K562 (cell line): ENCODE measurements around the gene DCST1. TPM values are rescaled to one million over a fixed set of nuclear protein-coding genes. Genes with fewer than 3 reads are reported as not detected.
A peak's percentile ranks its signal among the peaks of the same experiment; 100 is the strongest.

ENCODE experiments used
- ARID2 ChIP-seq: fragments of 450-650 bp; IDR thresholded peaks from 2 replicates; pipeline ENCODE4 v1.6.1; 2017; ENCODE audit warnings: antibody characterized with exemption, mild to moderate bottlenecking
- CBX8 ChIP-seq: fragments of 200-600 bp; sonication (generic); IDR thresholded peaks from 2 replicates; pipeline ENCODE4 v1.6.1; 2012; ENCODE audit warnings: borderline replicate concordance, mixed run types, low read depth, mild to moderate bottlenecking, moderate library complexity, mixed read lengths, low read length, control low read depth, inconsistent platforms; ENCODE audit not compliant: poor library complexity, severe bottlenecking; ENCODE audit errors: extremely low read depth
- CEBPG ChIP-seq, 3 experiments: fragments of 200-800 bp in 1 of 3; sonication (Bioruptor generic) in 1 of 3; sonication (generic) in 1 of 3; formaldehyde crosslinking in 1 of 3; IDR thresholded peaks in 2 of 3; conservative IDR thresholded peaks in 1 of 3; 2 replicates each; pipeline versions ENCODE4 v1.6.1 to v1.8.0; 2016 to 2022; ENCODE audit warnings: missing compliant biosample characterization in 2 of 3, missing genetic modification characterization in 2 of 3, mild to moderate bottlenecking in 1 of 3, missing genetic modification reagents in 1 of 3
- DMBX1 ChIP-seq: fragments of 250-450 bp; sonication (Bioruptor Pico); IDR thresholded peaks from 2 replicates; pipeline ENCODE4 v1.8.0; 2022; ENCODE audit warnings: inconsistent platforms, mild to moderate bottlenecking, moderate library complexity, borderline replicate concordance
- ELF1 ChIP-seq: fragments of 200-800 bp; sonication (Bioruptor generic); IDR thresholded peaks from 2 replicates; pipeline ENCODE4 v1.6.1; 2016; ENCODE audit warnings: missing genetic modification characterization, missing compliant biosample characterization
- GTF2E2 ChIP-seq: fragments of 200-800 bp; sonication (Bioruptor generic); IDR thresholded peaks from 2 replicates; pipeline ENCODE4 v1.6.1; 2016; ENCODE audit warnings: missing genetic modification characterization, missing compliant biosample characterization
- MTA3 ChIP-seq: fragments of 450-650 bp; formaldehyde crosslinking; IDR thresholded peaks from 2 replicates; pipeline ENCODE4 v1.6.1; 2017; ENCODE audit warnings: mild to moderate bottlenecking, borderline replicate concordance
- NFXL1 ChIP-seq: fragments of 450-650 bp; formaldehyde crosslinking; IDR thresholded peaks from 2 replicates; pipeline ENCODE4 v1.4.0; 2021; ENCODE audit warnings: mild to moderate bottlenecking
- NFYB ChIP-seq: IDR thresholded peaks from 2 replicates; pipeline ENCODE4 v1.6.1; 2011; ENCODE audit warnings: mild to moderate bottlenecking, moderate library complexity; ENCODE audit not compliant: insufficient read length; ENCODE audit errors: extremely low read depth
- PHTF2 ChIP-seq: fragments of 250-450 bp; sonication (Bioruptor Pico); IDR thresholded peaks from 2 replicates; pipeline ENCODE4 v1.5.0; 2021; ENCODE audit warnings: mild to moderate bottlenecking
- PPARD ChIP-seq: fragments of 250-450 bp; sonication (Bioruptor Pico); IDR thresholded peaks from 2 replicates; pipeline ENCODE4 v1.8.0; 2022; ENCODE audit warnings: inconsistent platforms, mild to moderate bottlenecking, moderate library complexity
- RB1 ChIP-seq: fragments of 450-650 bp; IDR thresholded peaks from 2 replicates; pipeline ENCODE4 v1.6.1; 2017; ENCODE audit warnings: low read depth, mild to moderate bottlenecking
- RBFOX2 ChIP-seq: fragments of 200-400 bp; formaldehyde crosslinking; IDR thresholded peaks from 2 replicates; pipeline ENCODE4 v1.6.1; 2017; ENCODE audit warnings: low read depth, mild to moderate bottlenecking, low read length, moderate library complexity
- ZFP36 ChIP-seq: fragments of 150-350 bp; IDR thresholded peaks from 2 replicates; pipeline ENCODE4 v1.6.1; 2018; ENCODE audit warnings: low read length, low read depth; ENCODE audit not compliant: partially characterized antibody
- ZNF146 ChIP-seq: IDR thresholded peaks from one replicate; pipeline ENCODE4 v1.6.1; 2018; ENCODE audit warnings: missing compliant biosample characterization; ENCODE audit not compliant: unreplicated experiment
- ZNF3 ChIP-seq: fragments of 250-450 bp; sonication (Bioruptor Pico); IDR thresholded peaks from 2 replicates; pipeline ENCODE4 v1.5.0; 2021; ENCODE audit warnings: mild to moderate bottlenecking, moderate library complexity
- ZNF41 ChIP-seq: fragments of 250-450 bp; sonication (Bioruptor Pico); conservative IDR thresholded peaks from 2 replicates; pipeline ENCODE4 v1.4.0; 2020; ENCODE audit warnings: mild to moderate bottlenecking
- ZNF644 ChIP-seq: fragments of 200-800 bp; sonication (Bioruptor generic); IDR thresholded peaks from 2 replicates; pipeline ENCODE4 v1.6.1; 2016; ENCODE audit warnings: low read depth, missing genetic modification characterization, missing compliant biosample characterization
- polyA plus RNA-seq, 8 experiments: library from polyadenylated mRNA; depleted of rRNA in 4 of 8; stranded (reverse) in 5 of 8; unstranded in 3 of 8; fragments of >200 nt; fragmentation: Nextera tagmentation in 2 of 8; fragmentation: Illumina TruSeq in 1 of 8; extraction: Ambion mirVana in 2 of 8; extraction: Trizol in 1 of 8; gene quantifications; 2 replicates each; pipeline versions ENCODE4 v1.2.1 to v1.2.3, GENCODE V29; 2011 to 2014; ENCODE audit warnings: inconsistent platforms in 1 of 8, missing spikeins in 1 of 8
- total RNA-seq, 7 experiments: library from RNA; depleted of rRNA in 6 of 7; stranded (reverse); fragments of >200 nt in 6 of 7; fragmentation: Illumina TruSeq in 2 of 7; extraction: Trizol in 2 of 7; gene quantifications; 2 replicates each; pipeline versions ENCODE4 v1.2.1 to v1.2.3, GENCODE V29; 2011 to 2021; ENCODE audit warnings: low replicate concordance in 1 of 7
- TF ChIP-seq, protein P1 (sequence below): fragments of 200-800 bp; sonication (Bioruptor generic); IDR thresholded peaks from 2 replicates; pipeline ENCODE4 v1.6.1; 2017; ENCODE audit warnings: missing genetic modification characterization, missing compliant biosample characterization
- TF ChIP-seq, protein P2 (sequence below): sonication (generic); formaldehyde crosslinking; IDR thresholded peaks from 2 replicates; pipeline ENCODE4 v1.8.0; 2022; ENCODE audit warnings: mild to moderate bottlenecking, missing genetic modification reagents
- TF ChIP-seq, protein P3 (sequence below), 2 experiments: fragments of 450-650 bp; IDR thresholded peaks; 2 replicates each; pipeline ENCODE4 v1.6.1; 2016
- TF ChIP-seq, protein P4 (sequence below): fragments of 250-450 bp; sonication (Bioruptor Pico); IDR thresholded peaks from 2 replicates; pipeline ENCODE4 v1.4.0; 2020; ENCODE audit warnings: mild to moderate bottlenecking

The DCST1 gene
- total and polyA plus RNA-seq, 9 of the 15 experiments (the other 6 are each of a cell fraction or from before 2014, with no cell fraction given): not detected

DNA sequence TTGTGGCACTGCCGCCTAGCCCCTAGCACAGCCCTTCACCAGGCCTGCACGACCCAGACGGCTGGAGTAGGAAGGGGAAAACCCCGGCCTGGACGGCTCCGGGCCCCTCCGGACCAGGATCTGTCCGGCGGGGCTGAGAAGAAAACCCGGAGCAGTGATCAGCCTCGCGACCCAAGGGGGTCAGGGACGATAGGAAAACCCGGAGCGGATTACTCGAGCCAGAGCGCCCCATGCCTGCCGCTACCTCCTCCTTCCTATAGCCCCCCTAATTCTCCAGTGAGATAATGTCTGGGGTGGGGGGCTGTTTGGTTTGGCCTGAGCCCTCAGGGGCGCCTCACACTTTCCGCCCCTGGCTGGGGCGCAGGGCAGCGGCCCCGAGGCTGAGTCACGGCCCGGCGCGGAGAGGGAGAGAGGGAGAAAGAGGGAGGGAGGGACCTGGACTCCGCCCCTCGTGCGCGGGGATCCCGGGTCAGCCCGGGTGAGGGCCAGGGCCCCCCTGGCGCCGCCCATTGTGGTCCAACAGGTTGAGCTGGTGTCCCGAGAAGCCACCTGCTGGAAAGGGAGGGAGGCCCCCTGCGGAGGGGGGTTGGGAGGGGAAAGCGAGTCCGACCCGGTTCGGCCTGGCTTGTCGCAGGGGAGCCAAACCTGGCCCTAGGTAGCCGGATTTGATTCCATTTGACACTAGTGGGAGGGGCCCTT, 32.7 kb upstream of the DCST1 start (continued):
- TF ChIP-seq CEBPG (CRISPR knock-in tag; IDR thresholded peaks at IDR 0.05) (no peak), CEBPG (tag; conservative IDR thresholded peaks at IDR 0.05 in 1 of 2, IDR thresholded peaks at IDR 0.05 in 1 of 2) (no peak), ZNF644 (tag) (no peak), DMBX1 (CRISPR knock-in tag) (peak; percentile 49; the same call in 1 of the 2 replicates), ZNF41 (CRISPR knock-in tag) (0 out of 2 replicates have a peak, but pooled peaks have one; percentile 48), RBFOX2 (peak; percentile 90), ZNF3 (CRISPR knock-in tag) (no peak), CBX8 (no peak), RB1 (peak; percentile 53), ARID2 (peak; percentile 33; the same call in 1 of the 2 replicates), NFYB (no peak), GTF2E2 (tag) (no peak), ELF1 (tag) (no peak; the same call in 1 of the 2 replicates), ZFP36 (no peak), PHTF2 (CRISPR knock-in tag) (no peak), NFXL1 (CRISPR knock-in tag) (no peak), ZNF146 (CRISPR knock-in tag) (peak; percentile 32), MTA3 (peak; percentile 92), PPARD (CRISPR knock-in tag) (no peak)
- TF ChIP-seq, protein P1, sequence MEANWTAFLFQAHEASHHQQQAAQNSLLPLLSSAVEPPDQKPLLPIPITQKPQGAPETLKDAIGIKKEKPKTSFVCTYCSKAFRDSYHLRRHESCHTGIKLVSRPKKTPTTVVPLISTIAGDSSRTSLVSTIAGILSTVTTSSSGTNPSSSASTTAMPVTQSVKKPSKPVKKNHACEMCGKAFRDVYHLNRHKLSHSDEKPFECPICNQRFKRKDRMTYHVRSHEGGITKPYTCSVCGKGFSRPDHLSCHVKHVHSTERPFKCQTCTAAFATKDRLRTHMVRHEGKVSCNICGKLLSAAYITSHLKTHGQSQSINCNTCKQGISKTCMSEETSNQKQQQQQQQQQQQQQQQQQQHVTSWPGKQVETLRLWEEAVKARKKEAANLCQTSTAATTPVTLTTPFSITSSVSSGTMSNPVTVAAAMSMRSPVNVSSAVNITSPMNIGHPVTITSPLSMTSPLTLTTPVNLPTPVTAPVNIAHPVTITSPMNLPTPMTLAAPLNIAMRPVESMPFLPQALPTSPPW: peak; percentile 87
- TF ChIP-seq, protein P2, sequence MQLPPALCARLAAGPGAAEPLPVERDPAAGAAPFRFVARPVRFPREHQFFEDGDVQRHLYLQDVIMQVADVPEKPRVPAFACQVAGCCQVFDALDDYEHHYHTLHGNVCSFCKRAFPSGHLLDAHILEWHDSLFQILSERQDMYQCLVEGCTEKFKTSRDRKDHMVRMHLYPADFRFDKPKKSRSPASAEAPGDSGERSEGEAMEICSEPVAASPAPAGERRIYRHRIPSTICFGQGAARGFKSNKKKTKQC: peak; percentile 75; the same call in 1 of the 2 replicates
- TF ChIP-seq, protein P3, sequence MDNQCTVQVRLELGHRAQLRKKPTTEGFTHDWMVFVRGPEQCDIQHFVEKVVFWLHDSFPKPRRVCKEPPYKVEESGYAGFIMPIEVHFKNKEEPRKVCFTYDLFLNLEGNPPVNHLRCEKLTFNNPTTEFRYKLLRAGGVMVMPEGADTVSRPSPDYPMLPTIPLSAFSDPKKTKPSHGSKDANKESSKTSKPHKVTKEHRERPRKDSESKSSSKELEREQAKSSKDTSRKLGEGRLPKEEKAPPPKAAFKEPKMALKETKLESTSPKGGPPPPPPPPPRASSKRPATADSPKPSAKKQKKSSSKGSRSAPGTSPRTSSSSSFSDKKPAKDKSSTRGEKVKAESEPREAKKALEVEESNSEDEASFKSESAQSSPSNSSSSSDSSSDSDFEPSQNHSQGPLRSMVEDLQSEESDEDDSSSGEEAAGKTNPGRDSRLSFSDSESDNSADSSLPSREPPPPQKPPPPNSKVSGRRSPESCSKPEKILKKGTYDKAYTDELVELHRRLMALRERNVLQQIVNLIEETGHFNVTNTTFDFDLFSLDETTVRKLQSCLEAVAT (IDR thresholded peaks at IDR 0.05): peak in 1 of 2 experiments; percentile 52; a peak in 1 of 4 replicates
- TF ChIP-seq, protein P4, sequence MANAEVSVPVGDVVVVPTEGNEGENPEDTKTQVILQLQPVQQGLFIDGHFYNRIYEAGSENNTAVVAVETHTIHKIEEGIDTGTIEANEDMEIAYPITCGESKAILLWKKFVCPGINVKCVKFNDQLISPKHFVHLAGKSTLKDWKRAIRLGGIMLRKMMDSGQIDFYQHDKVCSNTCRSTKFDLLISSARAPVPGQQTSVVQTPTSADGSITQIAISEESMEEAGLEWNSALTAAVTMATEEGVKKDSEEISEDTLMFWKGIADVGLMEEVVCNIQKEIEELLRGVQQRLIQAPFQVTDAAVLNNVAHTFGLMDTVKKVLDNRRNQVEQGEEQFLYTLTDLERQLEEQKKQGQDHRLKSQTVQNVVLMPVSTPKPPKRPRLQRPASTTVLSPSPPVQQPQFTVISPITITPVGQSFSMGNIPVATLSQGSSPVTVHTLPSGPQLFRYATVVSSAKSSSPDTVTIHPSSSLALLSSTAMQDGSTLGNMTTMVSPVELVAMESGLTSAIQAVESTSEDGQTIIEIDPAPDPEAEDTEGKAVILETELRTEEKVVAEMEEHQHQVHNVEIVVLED (CRISPR knock-in tag): peak; percentile 44; the same call in 1 of the 2 replicates
